ENCODE data around the gene ATXN1L.
A peak's percentile ranks its signal among the peaks of the same experiment; 100 is the strongest.
"Not testable (repeated sequence)": the region's sequence is repeated elsewhere in the genome, so short reads cannot be mapped to it uniquely, and the experiment has no call there.

ATXN1L gene

GRCh38 chr16:71845639-71846430, at the start of gene ATXN1L:
Gene ATXN1L, plus strand, starts transcription at chr16:71845976. Its CDS starts 3,765 bp downstream, at chr16:71849741.
- peak; percentile 87 to 88 for DNase-seq (ENCODE audit: low read depth in 2 of 2)

- DNase-seq (ENCODE audit: low read depth in 2 of 2) = no peak
These were observed 49.2 kb upstream of the ATXN1L start for GRCh38 chr16:71796501-71797097.

- DNase-seq (ENCODE audit: low read depth in 2 of 2) = no peak
These were observed 42.5 kb upstream of the ATXN1L start for GRCh38 chr16:71803305-71803690.

- no peak for DNase-seq (ENCODE audit: low read depth in 2 of 2)
These were observed 37.7 kb upstream of the ATXN1L start for GRCh38 chr16:71807905-71808592.

- DNase-seq (ENCODE audit: low read depth in 2 of 2) = peak; percentile 97
These were observed 37.0 kb upstream of the ATXN1L start, which contains the start of gene AP1G1 for GRCh38 chr16:71808593-71809459. Gene AP1G1, minus strand, starts transcription at chr16:71808834. Its CDS starts 19,355 bp downstream, at chr16:71789479.

- not testable (repeated sequence) for DNase-seq (ENCODE audit: low read depth in 2 of 2)
These were observed 35.6 kb upstream of the ATXN1L start for GRCh38 chr16:71810155-71810530.

- DNase-seq (ENCODE audit: low read depth in 2 of 2) = no peak
These were observed 34.4 kb upstream of the ATXN1L start for GRCh38 chr16:71811261-71811803.

GRCh38 chr16:71817155-71817500, 28.6 kb upstream of the ATXN1L start:
- DNase-seq (ENCODE audit: low read depth in 2 of 2) = not testable (repeated sequence)

- no peak for DNase-seq (ENCODE audit: low read depth in 2 of 2)
These were observed 19.2 kb upstream of the ATXN1L start for GRCh38 chr16:71826533-71827017.

GRCh38 chr16:71830359-71830758, 15.4 kb upstream of the ATXN1L start:
- no peak for DNase-seq (ENCODE audit: low read depth in 2 of 2)

GRCh38 chr16:71831698-71832097, 14.1 kb upstream of the ATXN1L start:
- DNase-seq (ENCODE audit: low read depth in 2 of 2) = not testable (repeated sequence)

- not testable (repeated sequence) for DNase-seq (ENCODE audit: low read depth in 2 of 2)
These were observed 13.7 kb upstream of the ATXN1L start for GRCh38 chr16:71832112-71832511.

GRCh38 chr16:71834291-71834690, 11.5 kb upstream of the ATXN1L start:
- no peak for DNase-seq (ENCODE audit: low read depth in 2 of 2)

GRCh38 chr16:71837150-71837549, 8.6 kb upstream of the ATXN1L start:
- DNase-seq (ENCODE audit: low read depth in 2 of 2) = no peak

GRCh38 chr16:71840052-71840451, 5.7 kb upstream of the ATXN1L start:
- DNase-seq (ENCODE audit: low read depth in 2 of 2) = peak; percentile 38 to 50

- no peak for DNase-seq (ENCODE audit: low read depth in 2 of 2)
These were observed 2.2 kb upstream of the ATXN1L start for GRCh38 chr16:71843572-71843971.

GRCh38 chr16:71846431-71846830, 655 bp downstream of the ATXN1L start:
- DNase-seq (ENCODE audit: low read depth in 2 of 2) = no peak

GRCh38 chr16:71847096-71847495, 1.3 kb downstream of the ATXN1L start:
- DNase-seq (ENCODE audit: low read depth in 2 of 2) = no peak

GRCh38 chr16:71848622-71849021, 2.8 kb downstream of the ATXN1L start:
- no peak for DNase-seq (ENCODE audit: low read depth in 2 of 2)

- DNase-seq (ENCODE audit: low read depth in 2 of 2) = no peak
These were observed 6.0 kb downstream of the ATXN1L start for GRCh38 chr16:71851746-71852145.

GRCh38 chr16:71852158-71852557, 6.4 kb downstream of the ATXN1L start:
- DNase-seq (ENCODE audit: low read depth in 2 of 2) = no peak

Data from fibroblast of skin of left quadriceps (primary cell).